SK-N-SH treated with all-trans-retinoic acid at 6 μM for 48 hours (cell line): ENCODE results near the gene CBFA2T2.
"Not testable (repeated sequence)": the region's sequence is repeated elsewhere in the genome, so short reads cannot be mapped to it uniquely, and the experiment has no call there.

Experiments
- ATAC-seq: fragments of 200-7000 bp; cut with Tn5 transposase; 3 replicates; pipeline ENCODE4 v1.9.1; 2020; ENCODE audit warnings: mild to moderate bottlenecking, moderate library complexity
- ARNTL ChIP-seq: fragments of 450-650 bp; formaldehyde crosslinking; IDR thresholded peaks from 2 replicates; pipeline ENCODE4 v1.5.0; 2020; ENCODE audit warnings: low read depth, mild to moderate bottlenecking, moderate library complexity, borderline replicate concordance
- BACH2 ChIP-seq: fragments of 250-450 bp; sonication (Bioruptor Pico); IDR thresholded peaks from 2 replicates; pipeline ENCODE4 v1.9.0; 2021; ENCODE audit warnings: mild to moderate bottlenecking, borderline replicate concordance
- ESRRG ChIP-seq: fragments of 250-450 bp; sonication (Bioruptor Pico); IDR thresholded peaks from 2 replicates; pipeline ENCODE4 v1.6.1; 2021; ENCODE audit warnings: mild to moderate bottlenecking
- GLIS3 ChIP-seq: fragments of 250-450 bp; sonication (Bioruptor Pico); IDR thresholded peaks from 2 replicates; pipeline ENCODE4 v1.5.0; 2020; ENCODE audit warnings: mild to moderate bottlenecking, moderate library complexity
- ISL1 ChIP-seq: fragments of 250-450 bp; sonication (Bioruptor Pico); IDR thresholded peaks from 2 replicates; pipeline ENCODE4 v2.1.2; 2022; ENCODE audit warnings: mild to moderate bottlenecking, moderate library complexity
- OSR1 ChIP-seq: fragments of 250-450 bp; sonication (Bioruptor Pico); IDR thresholded peaks from 2 replicates; pipeline ENCODE4 v1.8.0; 2022; ENCODE audit warnings: moderate library complexity, mild to moderate bottlenecking, inconsistent platforms
- PATZ1 ChIP-seq: fragments of 250-450 bp; sonication (Bioruptor Pico); IDR thresholded peaks from 2 replicates; pipeline ENCODE4 v1.8.0; 2020; ENCODE audit warnings: mild to moderate bottlenecking, moderate library complexity, borderline replicate concordance
- POU6F1 ChIP-seq: fragments of 250-450 bp; sonication (Bioruptor Pico); IDR thresholded peaks from 2 replicates; pipeline ENCODE4 v1.8.0; 2021; ENCODE audit warnings: low read depth, mild to moderate bottlenecking, moderate library complexity, borderline replicate concordance
- PPARA ChIP-seq: fragments of 250-450 bp; sonication (Bioruptor Pico); IDR thresholded peaks from 2 replicates; pipeline ENCODE4 v1.5.0; 2020; ENCODE audit warnings: mild to moderate bottlenecking, borderline replicate concordance
- SNAI2 ChIP-seq: fragments of 250-450 bp; sonication (Bioruptor Pico); IDR thresholded peaks from 2 replicates; pipeline ENCODE4 v1.5.0; 2020; ENCODE audit warnings: mild to moderate bottlenecking, moderate library complexity
- TCF4 ChIP-seq: fragments of 250-450 bp; sonication (Bioruptor Pico); IDR thresholded peaks from 2 replicates; pipeline ENCODE4 v1.8.0; 2021; ENCODE audit warnings: mild to moderate bottlenecking, moderate library complexity, borderline replicate concordance
- ZC3H10 ChIP-seq: fragments of 250-450 bp; sonication (Bioruptor Pico); IDR thresholded peaks from 2 replicates; pipeline ENCODE4 v1.5.1; 2021; ENCODE audit warnings: mild to moderate bottlenecking, moderate library complexity
- ZFP3 ChIP-seq: fragments of 250-450 bp; sonication (Bioruptor Pico); IDR thresholded peaks from 2 replicates; pipeline ENCODE4 v1.5.0; 2020; ENCODE audit warnings: mild to moderate bottlenecking, moderate library complexity
- ZFP30 ChIP-seq: fragments of 450-650 bp; formaldehyde crosslinking; IDR thresholded peaks from 2 replicates; pipeline ENCODE4 v1.5.0; 2022; ENCODE audit warnings: mild to moderate bottlenecking, moderate library complexity
- ZNF565 ChIP-seq: fragments of 450-650 bp; formaldehyde crosslinking; conservative IDR thresholded peaks from 2 replicates; pipeline ENCODE4 v1.5.0; 2020; ENCODE audit warnings: low read depth, mild to moderate bottlenecking, moderate library complexity
- ZNF70 ChIP-seq: fragments of 450-650 bp; formaldehyde crosslinking; IDR thresholded peaks from 2 replicates; pipeline ENCODE4 v1.5.0; 2020; ENCODE audit warnings: mild to moderate bottlenecking, moderate library complexity
- ZNF8 ChIP-seq: fragments of 450-650 bp; formaldehyde crosslinking; IDR thresholded peaks from 2 replicates; pipeline ENCODE4 v1.5.0; 2020; ENCODE audit warnings: mild to moderate bottlenecking, moderate library complexity
- TF ChIP-seq, protein P1 (sequence below): fragments of 250-450 bp; sonication (Bioruptor Pico); IDR thresholded peaks from 2 replicates; pipeline ENCODE4 v1.5.1; 2021; ENCODE audit warnings: mild to moderate bottlenecking, moderate library complexity

The CBFA2T2 gene

DNA sequence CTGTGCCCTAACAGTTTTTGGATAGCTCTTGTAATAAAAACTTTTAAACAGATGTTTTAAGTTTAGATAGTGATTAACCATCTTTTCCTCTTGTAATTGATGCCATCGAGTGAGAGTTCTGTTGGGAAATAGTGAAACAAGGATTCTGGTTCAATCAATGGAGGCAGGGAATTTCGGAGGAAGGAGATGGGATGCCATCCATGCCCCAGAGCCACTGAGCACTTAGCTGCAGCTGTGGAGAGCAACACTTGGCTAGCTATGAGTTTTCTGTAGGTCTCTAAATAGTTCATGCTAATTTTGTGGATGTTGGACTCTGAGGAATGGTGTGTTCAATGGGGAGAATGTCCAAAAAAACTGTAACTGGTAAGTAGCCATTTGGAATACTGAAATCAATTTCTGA is 16.7 kb downstream of the CBFA2T2 start:
- peak; percentile 94 for TF ChIP-seq ZNF70 (CRISPR knock-in tag)
- TF ChIP-seq, protein P1, sequence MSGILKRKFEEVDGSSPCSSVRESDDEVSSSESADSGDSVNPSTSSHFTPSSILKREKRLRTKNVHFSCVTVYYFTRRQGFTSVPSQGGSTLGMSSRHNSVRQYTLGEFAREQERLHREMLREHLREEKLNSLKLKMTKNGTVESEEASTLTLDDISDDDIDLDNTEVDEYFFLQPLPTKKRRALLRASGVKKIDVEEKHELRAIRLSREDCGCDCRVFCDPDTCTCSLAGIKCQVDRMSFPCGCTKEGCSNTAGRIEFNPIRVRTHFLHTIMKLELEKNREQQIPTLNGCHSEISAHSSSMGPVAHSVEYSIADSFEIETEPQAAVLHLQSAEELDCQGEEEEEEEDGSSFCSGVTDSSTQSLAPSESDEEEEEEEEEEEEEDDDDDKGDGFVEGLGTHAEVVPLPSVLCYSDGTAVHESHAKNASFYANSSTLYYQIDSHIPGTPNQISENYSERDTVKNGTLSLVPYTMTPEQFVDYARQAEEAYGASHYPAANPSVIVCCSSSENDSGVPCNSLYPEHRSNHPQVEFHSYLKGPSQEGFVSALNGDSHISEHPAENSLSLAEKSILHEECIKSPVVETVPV (CRISPR knock-in tag) = no peak
- ATAC-seq = no peak

DNA sequence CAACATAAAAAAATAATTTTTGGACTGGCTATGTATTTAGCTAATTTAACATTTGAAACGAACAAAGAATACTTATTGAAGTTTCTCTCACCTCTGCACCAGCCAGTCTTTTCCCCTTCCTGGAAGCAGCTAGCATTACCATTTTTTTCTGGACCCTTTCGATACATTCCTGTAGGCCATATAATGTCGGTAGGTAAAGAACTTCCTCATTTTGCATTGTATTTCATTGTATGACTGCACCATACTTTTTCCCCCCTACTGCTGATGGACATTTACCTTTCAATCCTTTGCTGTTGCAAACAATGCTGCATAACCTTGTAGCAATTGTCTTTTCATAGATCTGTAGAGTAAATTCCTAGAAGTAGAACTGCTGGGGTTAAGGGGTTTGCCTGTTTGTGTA is 17.6 kb downstream of the CBFA2T2 start:
- TF ChIP-seq ZFP3 (CRISPR knock-in tag) = no peak
- TF ChIP-seq PATZ1 (CRISPR knock-in tag) = no peak
- TF ChIP-seq BACH2 (CRISPR knock-in tag) = no peak
- no peak for TF ChIP-seq ESRRG (CRISPR knock-in tag)
- TF ChIP-seq GLIS3 (CRISPR knock-in tag) = no peak
- no peak for TF ChIP-seq POU6F1 (CRISPR knock-in tag)
- no peak for TF ChIP-seq ZNF8 (CRISPR knock-in tag)
- TF ChIP-seq SNAI2 (CRISPR knock-in tag) = no peak
- no peak for ATAC-seq

- not testable (repeated sequence) for ATAC-seq
Measured at GRCh38 chr20:33508015-33508414, 18.1 kb downstream of the CBFA2T2 start.

- ATAC-seq = not testable (repeated sequence)
Measured at GRCh38 chr20:33509057-33509456, 19.2 kb downstream of the CBFA2T2 start.

- not testable (repeated sequence) for ATAC-seq
Measured at GRCh38 chr20:33511876-33512275, 22.0 kb downstream of the CBFA2T2 start.

DNA sequence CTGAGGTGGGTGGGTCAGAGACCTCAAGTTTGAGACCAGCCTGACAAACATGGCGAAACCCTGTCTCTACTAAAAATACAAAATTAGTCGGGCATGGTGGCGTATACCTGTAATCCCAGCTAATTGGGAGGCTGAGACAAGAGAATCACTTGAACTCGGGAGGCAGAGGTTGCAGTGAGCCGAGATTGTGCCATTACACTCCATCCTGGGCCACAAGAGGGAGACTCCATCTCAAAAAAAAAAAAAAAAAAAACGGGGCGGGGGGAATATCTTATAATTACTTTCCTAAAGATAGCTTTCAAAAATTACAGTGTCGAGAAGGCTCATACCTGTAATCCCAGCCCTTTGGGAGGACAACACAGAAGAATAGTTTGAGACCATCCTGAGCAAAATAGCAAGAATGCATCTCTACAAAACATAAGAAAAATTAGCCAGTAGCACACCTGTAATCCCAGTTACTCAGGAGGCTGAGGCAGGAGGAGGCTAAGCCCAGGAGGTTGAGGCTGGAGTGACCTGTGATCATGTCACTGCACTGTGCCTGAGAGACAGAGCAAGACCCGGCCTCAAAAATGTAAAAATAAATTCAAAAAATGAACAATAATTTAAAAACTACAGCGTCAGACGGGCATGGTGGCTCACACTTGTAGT is 25.8 kb downstream of the CBFA2T2 start:
- ATAC-seq = no peak
- TF ChIP-seq ARNTL (CRISPR knock-in tag) (no peak), TCF4 (CRISPR knock-in tag) (no peak), ZNF565 (CRISPR knock-in tag) (no peak), ESRRG (CRISPR knock-in tag) (no peak), BACH2 (CRISPR knock-in tag) (no peak), ZNF8 (CRISPR knock-in tag) (no peak), ZFP30 (no peak), OSR1 (no peak), ZFP3 (CRISPR knock-in tag) (no peak), PPARA (no peak), GLIS3 (CRISPR knock-in tag) (no peak)

- ATAC-seq = peak; percentile 51
- TF ChIP-seq ISL1 (CRISPR knock-in tag) = 0 out of 2 replicates have a peak, but pooled peaks have one; percentile 6
- TF ChIP-seq TCF4 (CRISPR knock-in tag) = no peak
Measured at GRCh38 chr20:33516882-33517281, 27.0 kb downstream of the CBFA2T2 start.

DNA sequence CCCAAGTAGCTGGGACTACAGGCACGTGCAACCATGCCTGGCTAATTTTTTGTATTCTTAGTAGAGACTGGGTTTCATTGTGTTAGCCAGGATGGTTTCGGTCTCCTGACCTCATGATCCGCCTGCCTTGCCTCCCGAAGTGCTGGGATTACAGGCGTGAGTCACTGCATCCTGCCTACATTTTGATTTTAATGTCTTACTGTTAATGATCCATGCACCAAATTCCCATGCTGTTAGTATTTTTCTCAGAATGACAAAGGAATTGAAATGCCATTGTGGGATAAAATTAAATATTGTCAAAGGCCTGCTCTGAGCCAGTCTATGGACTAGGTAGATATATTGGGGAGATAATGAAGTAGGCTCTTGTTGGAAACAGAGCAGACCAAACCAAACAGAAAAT is 28.2 kb downstream of the CBFA2T2 start:
- TF ChIP-seq ZNF70 (CRISPR knock-in tag) = no peak
- TF ChIP-seq ZC3H10 = no peak
- no peak for TF ChIP-seq TCF4 (CRISPR knock-in tag)

More for the DNA sequence above, 28.2 kb downstream of the CBFA2T2 start:
- peak; percentile 80 for ATAC-seq
